ENCODE results near the gene KNDC1.

DNA sequence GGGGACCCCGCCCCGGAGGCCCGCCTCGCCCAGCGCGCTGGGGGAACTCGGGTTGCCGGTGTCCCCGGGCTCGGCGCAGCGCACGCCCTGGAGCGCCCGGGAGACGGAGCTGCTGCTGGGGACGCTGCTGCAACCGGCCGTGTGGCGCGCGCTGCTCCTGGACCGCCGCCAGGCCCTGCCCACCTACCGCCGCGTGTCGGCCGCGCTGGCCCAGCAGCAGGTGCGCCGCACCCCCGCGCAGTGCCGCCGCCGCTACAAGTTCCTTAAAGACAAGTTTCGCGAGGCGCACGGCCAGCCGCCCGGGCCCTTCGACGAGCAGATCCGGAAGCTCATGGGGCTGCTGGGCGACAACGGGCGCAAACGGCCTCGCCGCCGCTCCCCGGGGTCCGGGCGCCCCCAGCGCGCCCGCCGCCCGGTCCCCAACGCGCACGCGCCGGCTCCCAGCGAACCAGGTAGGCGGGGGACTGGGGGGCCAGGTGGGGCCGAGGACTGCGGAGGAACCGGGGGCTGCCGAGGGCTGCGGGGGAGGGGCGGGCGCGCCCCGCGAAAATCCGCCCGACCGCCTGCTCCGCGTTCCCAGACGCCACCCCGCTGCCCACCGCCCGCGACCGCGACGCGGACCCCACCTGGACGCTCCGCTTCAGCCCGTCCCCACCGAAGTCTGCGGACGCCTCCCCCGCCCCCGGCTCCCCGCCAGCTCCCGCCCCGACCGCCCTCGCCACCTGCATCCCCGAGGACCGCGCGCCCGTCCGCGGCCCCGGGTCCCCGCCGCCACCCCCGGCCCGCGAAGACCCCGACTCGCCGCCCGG, 70.6 kb downstream of the KNDC1 start:
- TF ChIP-seq, protein P1, sequence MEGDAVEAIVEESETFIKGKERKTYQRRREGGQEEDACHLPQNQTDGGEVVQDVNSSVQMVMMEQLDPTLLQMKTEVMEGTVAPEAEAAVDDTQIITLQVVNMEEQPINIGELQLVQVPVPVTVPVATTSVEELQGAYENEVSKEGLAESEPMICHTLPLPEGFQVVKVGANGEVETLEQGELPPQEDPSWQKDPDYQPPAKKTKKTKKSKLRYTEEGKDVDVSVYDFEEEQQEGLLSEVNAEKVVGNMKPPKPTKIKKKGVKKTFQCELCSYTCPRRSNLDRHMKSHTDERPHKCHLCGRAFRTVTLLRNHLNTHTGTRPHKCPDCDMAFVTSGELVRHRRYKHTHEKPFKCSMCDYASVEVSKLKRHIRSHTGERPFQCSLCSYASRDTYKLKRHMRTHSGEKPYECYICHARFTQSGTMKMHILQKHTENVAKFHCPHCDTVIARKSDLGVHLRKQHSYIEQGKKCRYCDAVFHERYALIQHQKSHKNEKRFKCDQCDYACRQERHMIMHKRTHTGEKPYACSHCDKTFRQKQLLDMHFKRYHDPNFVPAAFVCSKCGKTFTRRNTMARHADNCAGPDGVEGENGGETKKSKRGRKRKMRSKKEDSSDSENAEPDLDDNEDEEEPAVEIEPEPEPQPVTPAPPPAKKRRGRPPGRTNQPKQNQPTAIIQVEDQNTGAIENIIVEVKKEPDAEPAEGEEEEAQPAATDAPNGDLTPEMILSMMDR (IDR thresholded peaks at IDR 0.05), result no peak
- TF ChIP-seq POLR2A (IDR thresholded peaks at IDR 0.05), result no peak

All from right lobe of liver (tissue), 4 donors.